HG03432 (cell line): ENCODE measurements around the gene MYL5.
"Not testable (repeated sequence)": the region's sequence is repeated elsewhere in the genome, so short reads cannot be mapped to it uniquely, and the experiment has no call there.

Experiments used
- ATAC-seq: cut with Tn5 transposase; IDR thresholded peaks from one replicate; pipeline ENCODE4 v1.9.1; 2021; ENCODE audit warnings: mild to moderate bottlenecking, moderate library complexity; ENCODE audit not compliant: unreplicated experiment

The MYL5 gene

GRCh38 chr4:722851-723360, 48.6 kb downstream of the MYL5 start:
- no peak for ATAC-seq

DNA sequence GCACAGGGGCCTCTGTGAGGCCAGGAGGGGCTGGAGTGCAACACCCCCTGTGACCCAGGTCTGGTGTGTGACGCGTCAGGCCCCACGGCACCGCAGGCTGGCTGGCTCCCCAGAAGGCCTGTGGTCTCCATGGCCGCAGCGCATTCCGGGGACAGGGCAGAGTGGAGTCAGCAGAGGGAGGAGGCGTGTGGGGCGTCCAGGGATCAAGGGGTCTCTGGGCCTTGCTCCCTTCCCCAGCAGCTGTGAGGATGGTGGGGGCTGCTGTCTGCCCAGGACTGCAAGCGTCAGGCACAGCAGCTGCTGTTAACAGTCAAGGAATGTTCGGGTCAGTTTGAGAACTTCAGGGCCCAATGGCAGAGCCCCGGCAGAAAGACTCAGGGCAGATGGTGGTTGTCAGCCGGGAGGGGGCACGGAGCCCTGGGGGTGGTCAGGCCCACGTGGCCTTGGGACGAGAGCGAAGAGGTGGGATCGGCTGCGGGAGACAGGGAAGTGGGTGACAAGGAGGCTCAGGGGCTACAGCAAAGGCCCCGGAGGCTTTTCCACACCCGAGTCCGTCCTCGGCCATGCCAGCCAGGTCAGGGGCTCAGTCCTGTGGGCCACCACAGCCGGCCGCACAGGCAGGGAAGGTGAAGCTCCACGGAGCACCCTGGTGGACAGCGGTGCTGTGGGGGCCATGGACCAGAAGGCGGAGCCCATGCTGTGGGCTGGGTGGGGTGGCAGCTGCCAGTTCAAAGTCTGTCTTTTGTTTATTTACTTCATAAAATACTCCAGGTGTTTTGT, 49.6 kb downstream of the MYL5 start:
- no peak for ATAC-seq

DNA sequence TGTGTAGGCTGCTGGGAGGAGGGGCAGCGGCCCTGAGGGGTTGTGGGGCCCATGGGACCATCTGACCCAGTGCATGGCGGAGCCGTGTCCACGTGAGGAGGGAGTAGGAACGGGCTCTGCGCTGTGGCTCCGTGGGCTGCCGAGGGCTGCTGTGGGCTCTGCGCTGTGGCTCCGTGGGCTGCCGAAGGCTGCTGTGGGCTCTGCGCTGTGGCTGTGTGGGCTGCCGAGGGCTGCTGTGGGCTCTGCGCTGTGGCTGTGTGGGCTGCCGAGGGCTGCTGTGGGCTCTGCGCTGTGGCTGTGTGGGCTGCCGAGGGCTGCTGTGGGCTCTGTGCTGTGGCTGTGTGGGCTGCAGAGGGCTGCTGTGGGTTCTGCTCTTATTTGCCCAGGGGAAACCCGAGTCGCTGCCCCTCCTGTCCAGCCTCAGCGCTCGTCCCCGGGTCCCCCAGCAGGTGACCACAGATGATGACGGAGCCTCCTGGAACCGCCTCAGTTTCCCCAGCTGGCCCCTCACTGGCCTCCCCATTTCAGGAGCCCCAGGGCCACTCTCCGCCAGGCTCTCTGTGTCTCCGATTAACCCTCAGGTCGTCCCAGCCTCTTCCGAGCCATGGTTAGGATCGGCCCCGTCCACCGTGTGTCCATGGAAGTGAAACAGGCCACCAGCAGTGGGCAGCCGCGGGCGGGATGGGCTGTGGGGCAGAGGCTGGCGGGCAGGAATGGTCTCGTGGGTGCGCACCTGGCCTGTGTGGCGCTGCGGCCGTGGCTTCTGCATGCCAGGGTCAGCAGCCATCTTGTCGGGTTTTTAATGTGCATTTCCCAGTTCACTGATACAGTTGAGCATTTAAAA, 51.3 kb downstream of the MYL5 start:
- no peak for ATAC-seq

DNA sequence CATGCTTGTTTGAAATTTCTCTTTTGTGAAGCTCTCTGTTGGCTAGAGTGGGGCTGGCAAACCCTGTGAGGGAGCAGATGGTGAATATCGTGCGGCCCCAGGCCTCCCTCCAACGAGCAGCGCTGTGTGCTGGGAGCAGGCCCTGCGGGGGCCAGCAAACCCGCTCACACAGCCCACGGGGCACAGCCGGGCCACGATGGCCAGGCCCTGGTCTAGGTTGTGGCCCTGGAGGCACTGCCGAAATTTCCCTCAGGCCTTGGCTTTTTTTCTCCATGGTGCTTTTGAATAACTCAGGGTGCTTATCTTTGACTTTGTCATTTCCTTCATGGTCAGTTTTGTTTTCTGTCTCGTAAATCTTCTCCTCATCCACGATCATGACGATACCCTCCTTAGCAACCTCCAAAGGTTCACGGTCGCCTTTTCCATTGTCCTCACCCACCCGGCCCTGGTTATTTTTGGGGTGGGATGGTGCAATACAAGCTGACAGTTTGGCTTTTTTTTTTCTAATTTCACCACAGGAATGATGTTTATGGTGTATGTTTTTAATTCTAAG, 52.0 kb downstream of the MYL5 start:
- no peak for ATAC-seq

- no peak for ATAC-seq
These were observed 52.5 kb downstream of the MYL5 start for GRCh38 chr4:726838-727237.

DNA sequence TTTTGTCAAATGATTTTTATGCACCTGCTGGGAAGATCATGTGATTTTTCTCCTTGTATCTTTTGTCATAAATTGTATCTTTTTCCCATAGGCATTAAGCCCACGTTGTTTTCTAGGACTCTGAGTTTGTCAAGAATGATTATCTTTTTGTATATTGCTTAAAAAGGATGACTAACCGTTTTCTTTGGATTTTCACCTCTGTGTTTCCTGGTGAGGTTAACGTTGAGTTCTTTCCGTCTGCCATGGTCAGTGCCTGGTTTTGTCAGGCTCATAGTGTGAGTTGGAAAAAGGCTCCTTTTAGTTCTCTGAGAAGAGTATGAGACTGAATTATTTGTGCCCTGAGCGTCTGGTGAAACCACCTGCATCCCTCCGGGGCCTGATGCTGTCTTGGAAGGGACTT, 53.2 kb downstream of the MYL5 start:
- ATAC-seq: no peak

- ATAC-seq: no peak
These were observed 55.3 kb downstream of the MYL5 start for GRCh38 chr4:729336-730315.

DNA sequence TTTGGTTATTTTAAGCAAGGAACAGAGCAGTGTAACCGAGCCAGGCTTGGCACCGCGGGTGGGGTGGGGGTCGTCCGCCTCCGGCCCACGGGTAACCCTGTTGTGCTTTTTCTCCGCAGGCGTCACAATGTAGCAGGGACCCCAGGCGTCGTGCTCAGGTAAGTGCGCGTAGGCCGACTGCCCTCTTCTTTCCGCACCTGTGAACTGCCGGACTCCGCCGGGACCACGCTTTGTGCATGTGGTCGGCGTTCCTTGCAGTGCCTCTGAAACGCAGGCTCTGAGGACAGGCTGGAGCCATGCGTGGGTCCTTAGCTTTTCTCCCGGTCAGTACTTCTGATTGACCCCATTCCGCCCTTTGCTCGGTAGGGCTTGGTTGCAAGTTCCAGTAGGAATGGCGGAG, 56.2 kb downstream of the MYL5 start:
- no peak for ATAC-seq

DNA sequence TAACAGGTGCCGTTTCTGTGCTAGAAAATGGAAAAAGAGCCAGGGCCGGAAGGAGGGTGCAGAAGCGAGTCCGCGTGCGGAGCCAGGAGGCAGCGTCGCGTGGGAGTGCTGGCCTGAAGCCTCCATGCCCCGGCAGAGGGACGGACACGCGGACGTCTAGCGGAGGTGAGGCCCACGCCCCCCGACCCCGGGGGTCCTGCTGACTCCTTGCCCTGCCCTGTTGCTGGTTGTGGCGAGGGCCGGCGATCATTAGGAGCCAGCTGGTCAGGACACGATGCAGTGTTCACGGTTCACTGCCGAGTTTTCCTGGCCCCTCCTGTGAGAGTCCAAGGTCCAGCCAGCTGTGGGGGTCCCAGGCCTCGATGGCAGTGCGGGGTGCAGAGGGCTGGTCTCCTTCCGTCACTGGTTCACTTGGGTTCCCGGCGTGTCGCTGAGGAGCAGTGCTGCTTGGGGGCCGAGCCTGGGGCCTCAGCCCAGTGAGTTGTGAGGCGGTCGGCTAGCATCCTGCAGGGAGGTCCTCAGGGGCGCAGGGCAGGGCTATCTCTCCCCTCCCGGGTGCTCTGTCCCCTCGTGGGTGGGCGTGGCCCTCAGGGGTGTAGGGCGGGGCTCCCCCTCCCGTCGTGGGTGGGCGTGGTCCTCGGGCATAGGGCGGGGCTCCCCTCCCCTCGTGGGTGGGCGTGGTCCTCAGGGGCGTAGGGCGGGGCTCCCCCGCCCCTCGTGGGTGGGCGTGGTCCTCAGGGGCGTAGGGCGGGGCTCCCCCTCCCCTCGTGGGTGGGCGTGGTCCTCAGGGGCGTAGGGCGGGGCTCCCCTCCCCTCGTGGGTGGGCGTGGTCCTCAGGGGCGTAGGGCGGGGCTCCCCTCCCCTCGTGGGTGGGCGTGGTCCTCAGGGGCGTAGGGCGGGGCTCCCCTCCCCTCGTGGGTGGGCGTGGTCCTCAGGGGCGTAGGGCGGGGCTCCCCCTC, 56.9 kb downstream of the MYL5 start:
- ATAC-seq: not testable (repeated sequence)
